CMK (cell line): ENCODE measurements around the gene GRPEL2.
"Not testable (repeated sequence)": the region's sequence is repeated elsewhere in the genome, so short reads cannot be mapped to it uniquely, and the experiment has no call there.

Source experiments
- DNase-seq: peaks from one replicate; pipeline ENCODE4 v3.0.0-alpha.2; 2010; ENCODE audit warnings: low read depth

The GRPEL2 gene

DNA sequence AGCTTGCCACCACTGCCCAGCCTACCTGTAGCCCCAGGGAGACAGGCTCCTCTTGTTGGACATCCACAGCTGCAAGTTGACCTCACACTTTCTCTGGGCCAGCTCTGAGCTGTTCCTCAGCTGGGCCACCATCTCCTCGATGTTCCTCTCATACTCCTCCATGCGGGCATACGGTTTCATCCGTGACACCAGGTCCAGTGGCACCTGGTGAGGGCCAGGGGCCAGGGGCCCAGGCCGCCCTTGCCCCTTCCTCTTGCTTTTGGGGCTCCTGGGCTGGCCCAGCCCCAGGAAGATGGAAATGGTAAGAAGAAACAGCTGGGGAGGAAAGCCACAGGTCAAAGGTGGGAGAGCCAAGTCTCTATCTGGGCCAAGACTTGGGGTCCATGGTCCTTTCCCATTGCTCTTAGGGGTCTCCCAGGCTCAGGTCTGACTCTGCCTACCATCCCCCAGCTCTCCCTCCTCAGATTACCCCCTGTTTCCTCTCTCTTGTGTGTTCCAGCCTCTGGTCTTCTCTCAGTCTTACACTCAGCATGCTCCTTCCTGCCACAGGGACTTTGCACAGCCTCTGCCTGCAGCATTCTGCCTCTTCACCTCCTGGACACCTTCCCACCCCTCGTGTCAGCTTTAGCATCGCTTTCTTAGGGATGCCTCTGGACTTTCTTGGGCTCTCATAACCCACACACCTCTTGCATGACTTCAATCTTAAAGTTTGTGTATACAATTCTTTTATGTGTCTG, 31.6 kb downstream of the GRPEL2 start:
- DNase-seq = no peak

DNA sequence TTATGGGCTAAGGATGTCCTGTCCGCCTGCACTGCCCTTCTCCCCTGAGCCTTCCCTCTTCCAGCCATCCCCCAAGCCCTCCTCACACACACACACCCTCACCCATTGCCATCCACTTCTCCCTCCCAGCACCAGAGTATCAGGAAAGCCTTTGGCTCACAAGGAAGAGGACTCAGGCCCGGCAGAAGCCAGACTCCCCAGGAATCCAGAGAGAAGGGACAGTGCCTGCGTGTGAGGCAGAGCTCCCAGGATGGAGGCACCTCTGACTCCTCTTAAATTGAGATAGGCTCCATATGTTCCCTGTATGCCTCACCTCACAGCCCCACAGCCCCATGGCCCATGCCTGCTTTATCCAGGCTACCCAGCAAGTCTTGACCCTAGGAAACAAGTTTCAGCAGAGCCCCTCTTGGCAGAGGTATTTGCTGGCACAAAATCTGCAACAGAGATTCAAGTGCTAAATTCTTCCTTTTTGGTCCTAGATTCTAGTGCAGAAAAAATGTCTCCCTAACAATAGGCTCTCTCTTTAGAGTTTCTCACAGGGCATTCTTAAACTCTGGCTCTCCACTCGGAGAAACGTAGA, 33.0 kb downstream of the GRPEL2 start:
- no peak for DNase-seq

DNA sequence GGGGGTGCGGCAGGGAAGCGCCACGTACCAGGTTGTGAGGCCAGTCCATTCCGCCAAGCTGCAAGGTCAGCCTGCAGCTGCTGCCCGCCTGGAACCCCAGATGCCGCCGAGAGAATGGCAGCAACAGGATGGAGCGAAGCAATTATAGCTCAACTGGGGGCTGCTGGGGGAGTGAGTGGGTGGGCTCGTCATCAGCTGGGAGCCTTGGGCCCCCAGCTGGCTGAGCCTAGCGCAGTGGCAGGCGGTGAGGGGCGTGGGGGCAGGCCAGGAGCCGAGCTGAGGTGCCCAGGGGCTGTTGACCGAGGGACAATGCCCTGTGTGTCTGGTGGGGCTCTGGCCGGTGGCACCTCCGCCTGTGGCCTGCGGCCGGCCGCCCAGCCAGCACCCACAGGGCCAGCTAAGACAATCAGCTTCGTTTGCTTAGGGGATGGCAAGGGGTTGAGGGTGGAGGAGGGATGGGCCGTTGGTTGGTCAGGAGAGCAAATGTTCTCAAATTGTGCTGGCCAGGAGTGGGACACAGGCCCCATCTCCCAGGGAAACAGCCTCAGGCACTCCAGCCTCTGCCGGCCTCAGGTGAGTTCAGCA, 34.0 kb downstream of the GRPEL2 start, which contains the start of gene IL17B:
Gene IL17B (minus strand): TSS at position 116 of the 585 bp plus-strand sequence. CDS start 67 bp downstream, at position 49.
- DNase-seq = no peak

DNA sequence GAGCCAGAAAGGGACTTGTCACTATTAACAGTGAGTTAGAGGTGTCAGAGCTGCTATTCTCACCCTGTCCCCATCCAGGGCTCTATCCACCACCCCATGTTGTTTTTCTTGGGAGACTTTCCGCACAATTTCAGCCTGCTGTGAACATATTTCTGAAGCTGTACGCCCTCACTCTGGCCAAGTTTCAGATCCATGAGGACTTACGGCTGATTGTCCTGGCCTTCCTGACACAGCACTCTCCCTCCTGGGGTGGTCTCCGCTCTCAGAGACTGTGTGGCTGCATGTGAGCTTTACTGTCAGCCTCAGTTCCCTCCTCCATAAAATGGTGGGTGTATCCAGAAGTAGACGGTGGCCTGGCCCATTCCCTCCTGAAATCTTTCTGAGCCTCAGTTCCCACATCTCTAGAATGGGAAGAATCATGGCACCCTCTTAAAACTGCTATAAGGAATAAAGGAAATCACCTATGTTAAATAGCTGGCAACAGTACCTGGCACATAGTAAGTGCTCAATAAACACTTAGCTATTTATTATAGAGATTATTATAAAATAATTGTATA, 34.6 kb downstream of the GRPEL2 start:
- no peak for DNase-seq

DNA sequence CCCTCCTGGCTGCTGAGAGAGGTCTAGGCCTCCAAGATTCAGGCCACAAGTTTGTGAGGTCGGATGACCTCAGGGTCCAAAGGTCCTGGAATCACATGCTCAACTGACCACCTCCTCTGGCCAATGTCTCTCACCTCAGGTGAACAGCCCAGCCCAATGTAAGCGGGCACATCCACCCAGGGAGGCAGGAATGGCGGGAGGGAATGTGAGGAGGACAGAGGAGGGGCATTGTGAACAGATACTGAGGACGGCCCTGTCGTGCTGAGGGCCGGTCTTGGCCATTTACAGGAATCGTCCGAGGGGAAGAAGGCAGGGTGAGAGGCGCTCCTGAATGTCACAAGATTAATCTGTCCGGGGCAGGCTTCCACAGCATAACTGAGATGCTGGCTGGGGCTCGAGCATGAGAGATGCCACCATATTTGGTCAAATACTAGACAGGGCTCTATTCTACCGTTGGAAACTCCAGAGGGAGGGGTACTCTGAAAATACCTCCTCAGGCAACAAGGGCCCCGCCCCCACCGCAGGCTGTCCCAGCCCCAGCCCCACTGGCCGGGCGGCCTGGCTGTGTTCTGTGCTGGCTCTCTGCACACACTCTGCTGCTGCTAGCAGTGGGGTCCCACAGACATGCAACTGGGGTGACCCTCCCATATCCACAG, 35.3 kb downstream of the GRPEL2 start:
- no peak for DNase-seq

DNA sequence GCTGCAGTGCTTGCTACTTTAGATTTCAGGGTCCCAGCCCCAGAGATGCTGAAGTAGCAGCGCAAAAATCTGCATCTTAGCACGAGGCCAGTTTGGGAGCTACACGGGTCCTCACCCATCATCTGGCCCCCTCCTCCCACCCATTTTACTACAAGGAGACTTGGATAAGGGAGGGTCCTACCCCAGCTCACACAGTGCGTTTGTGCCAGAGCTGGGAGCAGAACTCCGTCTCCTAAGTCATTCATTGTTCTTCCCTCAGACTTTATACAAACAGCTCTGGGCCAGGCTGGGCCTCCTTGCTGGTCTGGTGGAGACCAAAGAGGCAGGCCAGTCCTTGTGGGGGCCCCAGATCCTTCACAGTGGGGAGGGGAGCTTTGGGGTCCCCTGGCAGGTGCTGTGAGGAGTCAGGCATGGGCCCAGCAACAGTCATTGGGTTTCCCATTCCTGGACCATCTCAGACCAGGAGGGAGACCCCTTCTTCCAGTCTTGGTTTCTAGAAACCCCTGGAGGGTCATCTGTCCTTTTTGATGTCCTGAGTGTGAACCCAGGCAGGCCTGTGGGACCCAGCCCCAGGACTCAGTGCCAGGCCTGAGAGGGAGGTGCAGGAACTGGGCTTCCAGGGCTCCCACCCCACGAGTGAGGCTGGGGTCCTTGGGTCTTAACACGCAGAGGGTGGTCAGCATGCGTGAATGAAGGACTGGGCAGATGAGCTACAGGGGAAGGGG, 36.1 kb downstream of the GRPEL2 start:
- no peak for DNase-seq

DNA sequence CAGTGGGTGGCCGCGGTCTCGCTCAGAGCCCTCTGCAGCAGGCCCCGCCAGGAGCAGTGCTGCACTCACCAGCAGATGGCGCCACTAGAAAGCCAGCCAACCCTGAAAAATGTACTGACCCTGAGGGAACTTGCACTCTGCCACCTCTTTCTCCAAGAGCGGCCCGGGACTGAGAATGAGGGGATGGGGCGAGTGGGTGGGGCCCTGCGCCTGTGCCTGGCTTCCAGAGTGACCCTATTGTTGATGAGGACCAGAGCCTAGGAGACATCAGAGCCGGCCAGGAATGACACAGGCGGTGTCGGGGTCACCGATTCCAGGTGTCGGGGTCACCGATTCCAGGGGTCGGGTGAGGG, 36.7 kb downstream of the GRPEL2 start:
- DNase-seq = peak; percentile 35

DNA sequence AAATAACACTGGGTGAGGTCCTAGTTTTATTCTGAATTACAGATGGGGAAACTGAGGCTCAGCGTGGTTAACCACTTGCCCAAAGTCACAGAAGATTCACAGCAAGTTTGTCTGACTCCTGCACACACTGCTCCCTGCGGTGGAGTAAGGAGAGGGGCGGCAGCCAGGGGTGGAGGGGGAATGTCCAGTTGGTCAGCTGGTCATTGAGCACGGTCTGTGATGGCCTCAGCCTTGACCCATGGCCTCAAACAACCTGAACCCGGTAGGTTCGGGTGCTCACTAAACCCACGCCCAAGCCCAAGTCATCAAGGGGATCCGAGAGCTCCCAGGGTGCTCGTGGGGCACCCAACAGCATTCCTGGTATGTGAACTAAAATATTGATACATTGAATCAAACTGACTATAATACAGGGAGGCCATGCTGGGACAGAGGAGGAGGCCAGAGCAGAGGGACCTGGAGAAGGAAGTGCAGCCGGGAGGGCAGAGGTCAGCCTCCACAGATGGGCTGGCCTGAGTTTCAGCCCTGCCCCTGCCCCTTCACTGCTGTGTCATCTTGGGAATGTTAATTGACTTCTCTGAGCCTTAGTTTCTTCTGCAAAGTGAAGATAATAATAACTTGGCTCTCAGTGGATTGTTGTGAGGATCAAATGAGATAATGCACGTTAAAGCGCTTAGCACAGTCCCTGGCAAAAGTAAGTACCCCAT, 37.4 kb downstream of the GRPEL2 start:
- DNase-seq = no peak

DNA sequence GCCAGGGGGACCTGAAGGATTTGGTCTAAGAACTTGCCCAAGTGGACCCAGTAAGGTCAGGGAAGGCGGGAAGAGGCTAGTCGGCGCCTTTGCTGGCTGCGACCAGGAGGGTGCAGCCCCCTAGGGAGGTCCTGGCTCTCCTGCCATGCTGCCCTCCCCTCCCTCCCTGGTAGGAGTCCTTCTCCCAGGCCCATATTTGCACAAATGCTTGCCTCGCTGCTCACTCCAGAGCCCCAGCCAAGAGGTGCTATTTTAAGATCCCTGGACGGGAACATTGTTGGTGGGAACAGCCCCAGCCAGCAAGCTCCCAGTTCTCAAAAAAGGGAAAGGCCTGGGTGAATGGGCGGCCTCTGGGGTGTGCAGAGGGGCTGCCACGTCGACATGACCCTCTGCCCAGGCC, 38.1 kb downstream of the GRPEL2 start:
- DNase-seq = no peak

DNA sequence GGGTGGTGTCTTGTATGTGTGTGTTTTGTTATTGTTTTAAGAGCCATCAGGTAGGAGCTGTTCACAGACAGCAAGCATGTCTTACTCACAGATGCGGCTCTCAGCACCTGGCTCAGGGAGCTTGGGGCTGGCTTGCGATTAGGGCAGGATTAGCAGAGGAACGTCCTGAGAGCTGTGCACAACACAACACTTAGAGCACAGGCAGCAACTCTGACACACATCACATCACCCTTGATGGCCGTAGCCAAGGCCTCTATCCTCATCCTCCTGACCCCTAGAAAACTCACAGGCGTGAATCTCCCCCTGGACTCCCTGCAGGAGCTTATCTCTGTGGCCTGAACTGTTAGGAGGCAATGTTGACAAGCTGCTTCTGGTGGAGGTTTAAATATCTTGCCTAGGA, 40.9 kb downstream of the GRPEL2 start:
- DNase-seq = no peak

DNA sequence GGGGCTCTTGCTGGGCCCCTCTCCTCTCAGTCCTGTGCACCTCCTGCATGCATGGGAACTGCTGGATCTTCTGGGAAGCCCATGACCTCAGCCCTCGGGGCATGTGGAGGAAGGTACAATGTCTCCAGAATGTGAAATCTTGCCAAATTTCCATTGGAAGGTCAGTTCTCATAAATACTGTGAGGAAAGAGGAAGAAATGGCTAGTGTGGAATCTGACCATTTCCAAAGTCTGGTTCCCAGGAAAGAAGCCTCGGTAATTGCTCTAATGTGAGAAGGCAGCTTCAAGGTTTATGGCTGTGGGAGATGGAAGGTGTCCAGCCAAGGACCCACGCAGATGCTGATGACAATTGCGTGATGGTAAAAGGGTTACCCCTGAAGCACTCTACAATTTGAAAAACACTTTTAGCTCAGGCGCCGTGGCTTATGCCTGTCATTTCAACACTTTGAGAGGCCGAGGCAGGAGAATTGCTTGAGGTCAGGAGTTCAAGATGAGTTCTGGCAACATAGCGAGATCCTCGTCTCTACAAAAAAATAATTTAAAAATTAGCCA, 41.9 kb downstream of the GRPEL2 start:
- DNase-seq = no peak

DNA sequence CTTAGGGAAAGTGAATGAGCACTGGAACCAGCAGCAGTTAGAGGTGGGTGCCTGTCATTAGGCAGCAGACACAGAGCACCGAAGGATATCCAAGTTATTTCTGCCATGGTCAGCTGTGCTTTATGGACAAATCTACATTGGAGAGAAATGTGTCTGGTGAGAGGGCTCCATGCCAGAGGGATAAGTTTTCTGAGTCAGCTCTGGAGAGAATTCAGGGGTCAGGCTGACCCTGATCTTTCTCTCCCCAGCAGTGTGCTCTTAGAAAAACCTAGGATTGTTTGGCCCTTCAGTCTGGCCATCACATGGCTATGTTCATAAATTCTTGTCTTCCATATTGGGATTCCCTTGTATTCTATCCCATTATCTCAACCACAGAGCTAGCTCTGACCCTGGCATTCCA, 42.7 kb downstream of the GRPEL2 start:
- DNase-seq = no peak

DNA sequence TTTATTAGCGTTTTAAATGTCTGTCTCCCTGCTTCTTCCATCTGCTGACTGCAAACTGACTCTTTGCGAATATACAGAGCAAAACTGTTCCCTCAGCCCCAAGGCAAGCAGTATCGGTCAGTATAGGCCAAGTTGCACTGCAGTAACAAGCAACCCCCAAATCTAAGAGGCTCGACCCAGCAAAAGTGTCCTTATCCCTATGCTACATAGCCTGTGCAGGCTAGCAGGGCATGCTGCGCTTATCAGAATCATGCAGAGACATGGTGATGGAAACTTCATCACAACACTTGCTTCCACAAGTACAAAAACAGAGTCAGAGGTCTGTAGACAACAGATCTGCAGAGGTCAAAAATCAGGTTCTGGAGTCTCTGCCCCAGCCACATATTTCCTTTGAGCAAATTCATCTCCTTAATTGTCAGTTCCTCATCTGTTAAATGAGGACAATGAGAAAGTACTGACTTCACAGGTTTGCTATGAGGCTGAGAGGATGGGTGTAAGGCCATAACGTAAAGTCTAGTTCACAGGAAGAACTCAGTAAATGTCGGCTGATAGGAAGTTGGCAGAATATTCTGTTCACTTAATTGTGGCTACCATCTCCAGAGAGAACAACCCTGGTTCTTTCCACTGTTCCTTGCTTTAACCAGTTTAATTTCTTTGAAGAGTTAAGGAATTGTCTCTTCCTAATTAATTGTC, 43.3 kb downstream of the GRPEL2 start:
- no peak for DNase-seq

DNA sequence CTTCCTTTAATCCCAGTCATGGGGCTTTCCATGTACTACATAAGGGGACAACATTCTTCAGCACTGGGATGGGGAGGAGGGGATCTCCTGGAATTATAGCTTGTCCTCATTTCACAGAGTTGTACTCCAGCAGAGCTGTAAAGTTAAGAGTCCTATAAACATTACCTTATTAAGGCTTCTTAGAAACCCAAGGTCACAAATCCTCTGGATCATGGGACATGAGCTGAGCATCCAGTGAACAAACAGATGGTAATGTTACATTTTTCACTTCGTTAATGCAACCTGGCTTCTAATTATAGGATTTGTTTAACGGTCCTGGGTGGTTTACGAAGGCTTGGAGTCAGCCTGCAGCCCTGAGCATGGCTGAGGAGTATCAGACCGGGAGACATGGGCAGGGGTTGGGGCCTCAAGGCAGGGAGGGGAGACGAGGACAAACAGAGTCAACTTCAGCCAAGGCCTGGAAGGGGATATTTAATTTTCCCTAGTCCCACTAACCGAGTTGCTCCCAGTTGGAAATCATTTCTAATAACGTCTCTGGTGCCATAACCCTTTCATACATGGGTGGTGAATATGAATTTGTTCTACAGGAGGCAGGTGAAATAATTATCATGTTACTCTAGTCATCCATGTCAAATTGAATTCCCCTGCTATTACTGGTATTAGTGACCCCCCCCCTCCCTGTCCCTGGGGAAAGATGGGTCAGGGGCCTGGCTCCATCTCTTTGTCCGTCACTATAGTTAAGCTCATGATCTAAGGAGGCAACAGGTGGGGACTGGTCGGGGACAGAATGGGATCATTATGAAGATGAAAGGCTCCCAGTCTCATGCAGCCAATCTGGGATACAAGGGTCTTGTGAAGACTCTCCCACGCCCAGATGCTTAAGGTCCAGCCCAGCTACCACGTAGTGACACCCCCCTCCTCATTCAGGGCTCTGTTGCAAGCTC, 44.5 kb downstream of the GRPEL2 start:
- DNase-seq = no peak

DNA sequence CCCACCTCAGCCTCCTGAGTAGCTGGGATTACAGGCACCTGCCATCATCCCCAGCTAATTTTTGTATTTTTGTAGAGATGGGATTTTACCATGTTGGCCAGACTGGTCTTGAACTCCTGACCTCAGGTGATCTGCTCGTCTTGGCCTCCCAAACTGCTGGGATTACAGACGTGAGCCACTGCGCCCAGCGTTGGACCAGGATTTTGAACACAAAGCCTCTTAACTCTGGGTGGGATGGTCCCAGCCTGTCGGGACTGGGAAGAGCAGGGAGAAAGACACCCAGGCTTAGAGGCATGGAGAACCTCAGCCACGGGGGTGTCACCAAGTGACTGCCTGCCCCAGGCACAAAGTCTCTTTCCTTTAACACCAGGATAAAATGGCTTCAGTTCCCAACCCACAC, 45.8 kb downstream of the GRPEL2 start:
- not testable (repeated sequence) for DNase-seq

DNA sequence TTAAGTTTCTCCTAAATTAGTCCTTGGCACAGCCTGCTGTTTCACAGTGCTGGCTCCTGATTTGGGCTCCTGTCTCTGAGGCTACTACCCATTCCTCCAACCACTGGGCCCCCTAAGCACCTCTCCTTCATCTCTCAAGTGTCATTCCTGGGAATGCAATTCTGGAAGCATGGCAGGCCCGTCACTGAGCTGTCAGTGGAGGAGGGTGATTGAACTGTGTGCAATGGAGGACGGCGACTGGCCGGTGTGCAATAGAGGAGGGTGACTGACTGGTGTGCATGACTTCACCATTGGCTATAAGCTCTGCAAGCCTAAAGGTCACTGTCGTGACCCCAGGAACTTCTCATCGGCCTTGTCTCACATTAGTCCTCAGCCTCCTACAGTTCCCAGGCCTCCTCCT, 46.2 kb downstream of the GRPEL2 start:
- DNase-seq = no peak

DNA sequence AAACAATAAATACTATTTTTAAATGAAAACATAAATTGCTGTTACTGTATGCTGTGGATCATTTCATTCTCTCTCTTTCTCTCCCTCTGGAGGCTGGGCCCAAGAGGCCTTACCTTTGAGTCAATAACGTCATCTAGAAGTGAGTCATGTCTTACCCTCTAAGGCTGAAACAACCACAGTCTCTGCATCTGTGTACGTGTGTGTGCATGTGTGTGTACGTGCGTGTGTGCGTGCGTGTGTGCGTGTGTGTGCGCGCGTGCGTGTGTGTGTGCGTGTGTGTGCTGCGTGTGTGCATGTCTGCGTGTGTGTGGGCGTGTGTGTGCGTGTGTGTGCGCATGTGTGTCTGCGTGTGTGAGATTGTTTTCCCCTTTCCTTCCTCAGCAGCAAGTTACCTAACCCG, 47.4 kb downstream of the GRPEL2 start:
- DNase-seq = no peak

DNA sequence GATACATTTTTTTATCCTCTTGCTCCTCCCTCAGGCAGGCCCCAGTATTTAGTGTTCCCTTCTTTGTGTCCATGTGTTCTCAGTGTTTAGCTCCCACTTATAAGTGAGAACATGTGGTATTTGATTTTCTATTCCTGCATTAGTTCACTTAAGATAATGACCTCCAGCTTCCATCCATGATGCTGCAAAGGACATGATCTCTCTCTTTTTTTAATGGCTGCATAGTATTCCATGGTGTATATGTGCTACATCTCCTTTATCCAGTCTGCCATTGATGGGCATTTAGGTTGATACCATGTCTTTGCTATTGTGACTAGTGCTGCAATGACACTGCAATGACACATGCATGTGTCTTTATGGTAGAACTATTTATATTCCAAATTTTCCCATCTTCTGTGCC, 49.7 kb downstream of the GRPEL2 start:
- not testable (repeated sequence) for DNase-seq

DNA sequence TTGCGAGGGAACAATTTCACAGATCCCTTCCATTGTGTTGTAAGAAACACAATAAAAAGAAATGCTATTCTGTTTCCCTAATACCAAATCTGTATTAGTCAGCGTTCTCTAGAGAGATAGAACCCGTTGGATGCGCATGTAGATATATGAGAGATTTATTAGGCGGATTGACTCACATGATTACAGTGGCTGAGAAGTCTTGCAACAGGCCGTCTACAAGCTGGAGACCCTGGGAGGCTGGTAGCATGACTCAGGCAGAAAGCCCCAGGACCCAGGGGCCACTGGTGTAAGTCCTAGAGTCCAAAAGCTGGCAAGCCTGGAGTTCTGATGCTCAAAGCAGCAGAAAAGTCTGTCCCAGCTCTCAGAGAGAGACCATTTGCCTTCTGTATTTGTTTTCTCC, 52.2 kb downstream of the GRPEL2 start:
- no peak for DNase-seq
